GM18519 (cell line): Measurements from ENCODE around the gene CRTC3.
"Not testable (repeated sequence)": the region's sequence is repeated elsewhere in the genome, so short reads cannot be mapped to it uniquely, and the experiment has no call there.

Experiments
- ATAC-seq: cut with Tn5 transposase; IDR thresholded peaks from one replicate; pipeline ENCODE4 v1.9.1; 2021; ENCODE audit warnings: mild to moderate bottlenecking, moderate library complexity; ENCODE audit not compliant: unreplicated experiment, low FRiP score

Gene CRTC3

DNA sequence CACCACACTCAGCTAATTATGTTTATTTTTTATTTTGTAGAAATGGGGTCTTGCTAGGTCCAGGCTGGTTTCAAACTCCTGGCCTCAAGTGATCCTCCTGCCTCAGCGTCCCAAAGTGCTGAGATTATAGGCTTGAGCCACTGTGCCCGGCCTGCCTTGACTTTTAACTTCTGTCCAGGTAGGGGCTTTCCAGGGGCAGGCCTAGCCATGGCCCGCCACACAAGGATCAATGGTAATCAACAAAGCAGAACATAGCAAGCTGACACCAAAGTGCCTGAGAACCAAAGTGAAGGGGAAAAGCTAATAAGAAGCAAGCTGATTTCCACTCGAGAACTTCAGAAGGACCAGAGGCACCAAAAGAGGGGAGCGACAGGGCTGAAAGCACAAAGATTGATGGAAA, 9.4 kb upstream of the CRTC3 start:
- ATAC-seq = no peak

DNA sequence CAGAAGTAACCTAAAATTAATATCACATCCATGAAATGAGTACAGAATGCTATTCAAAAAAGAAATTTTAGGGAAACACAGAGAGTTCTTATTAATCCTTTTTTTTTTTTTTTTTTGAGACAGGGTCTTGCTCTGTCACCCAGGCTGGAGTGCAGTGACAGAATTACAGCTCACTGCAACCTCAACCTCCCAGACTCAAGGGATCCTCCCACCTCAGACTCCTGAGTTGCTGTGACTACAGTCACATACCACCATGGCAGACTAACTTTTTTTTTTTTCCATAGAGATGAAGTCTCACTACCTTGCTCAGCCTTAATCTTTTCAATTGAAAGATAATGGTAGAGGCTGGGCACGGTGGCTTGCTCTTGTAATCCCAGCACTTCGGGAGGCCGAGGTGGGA, 6.3 kb upstream of the CRTC3 start:
- ATAC-seq = no peak

DNA sequence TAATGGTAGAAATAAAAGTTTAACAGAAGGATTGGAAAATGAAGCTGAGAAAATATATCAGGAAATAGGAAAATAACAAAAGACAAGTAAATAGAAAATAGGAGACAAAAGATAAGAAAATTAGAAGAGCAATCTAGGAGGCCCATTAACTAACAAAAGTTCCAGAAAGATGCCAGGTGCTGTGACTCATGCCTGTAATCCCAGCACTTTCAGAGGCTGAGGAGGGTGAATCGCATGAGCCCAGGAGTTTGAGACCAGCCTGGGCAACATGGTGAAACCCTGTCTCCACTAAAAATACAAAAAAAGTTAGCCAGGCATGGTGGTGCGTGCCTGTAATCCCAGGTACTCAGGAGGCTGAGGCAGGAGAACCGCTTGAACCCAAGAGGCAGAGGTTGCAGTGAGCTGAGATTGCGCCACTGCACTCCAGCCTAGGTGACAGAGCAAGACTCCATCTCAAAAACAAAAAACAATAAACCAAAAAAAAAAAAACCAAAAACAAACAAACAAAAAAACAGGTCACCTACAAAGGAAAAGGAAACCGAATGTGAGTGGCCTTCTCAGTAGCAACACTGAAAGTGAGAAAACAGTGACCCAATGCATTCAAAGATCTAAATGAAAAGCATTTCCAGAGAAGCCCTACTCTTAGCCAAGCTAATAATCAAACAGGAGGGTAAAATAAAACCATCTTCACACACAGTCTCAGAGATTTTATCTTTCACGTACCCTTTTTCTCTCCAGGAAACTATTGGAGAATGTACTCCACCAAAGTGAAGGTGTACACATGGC, 5.5 kb upstream of the CRTC3 start:
- not testable (repeated sequence) for ATAC-seq

DNA sequence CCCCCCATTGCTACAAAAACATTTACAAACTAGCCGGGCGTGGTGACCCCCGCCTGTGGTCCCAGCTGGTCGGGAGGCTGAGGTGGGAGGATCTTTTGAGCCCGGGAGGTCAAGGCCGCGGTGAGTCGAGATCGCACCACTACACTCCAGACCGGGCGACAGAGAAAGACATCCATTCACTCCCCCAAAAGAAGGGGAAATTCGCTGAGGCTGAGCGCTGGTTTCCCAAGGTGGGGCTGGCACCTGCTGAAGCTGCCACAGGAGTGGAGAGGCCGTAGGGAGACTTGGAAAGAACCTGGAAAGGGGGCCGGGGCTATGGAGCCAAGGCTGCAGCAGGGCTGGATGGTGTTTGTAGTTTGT, 732 bp upstream of the CRTC3 start:
- no peak for ATAC-seq

DNA sequence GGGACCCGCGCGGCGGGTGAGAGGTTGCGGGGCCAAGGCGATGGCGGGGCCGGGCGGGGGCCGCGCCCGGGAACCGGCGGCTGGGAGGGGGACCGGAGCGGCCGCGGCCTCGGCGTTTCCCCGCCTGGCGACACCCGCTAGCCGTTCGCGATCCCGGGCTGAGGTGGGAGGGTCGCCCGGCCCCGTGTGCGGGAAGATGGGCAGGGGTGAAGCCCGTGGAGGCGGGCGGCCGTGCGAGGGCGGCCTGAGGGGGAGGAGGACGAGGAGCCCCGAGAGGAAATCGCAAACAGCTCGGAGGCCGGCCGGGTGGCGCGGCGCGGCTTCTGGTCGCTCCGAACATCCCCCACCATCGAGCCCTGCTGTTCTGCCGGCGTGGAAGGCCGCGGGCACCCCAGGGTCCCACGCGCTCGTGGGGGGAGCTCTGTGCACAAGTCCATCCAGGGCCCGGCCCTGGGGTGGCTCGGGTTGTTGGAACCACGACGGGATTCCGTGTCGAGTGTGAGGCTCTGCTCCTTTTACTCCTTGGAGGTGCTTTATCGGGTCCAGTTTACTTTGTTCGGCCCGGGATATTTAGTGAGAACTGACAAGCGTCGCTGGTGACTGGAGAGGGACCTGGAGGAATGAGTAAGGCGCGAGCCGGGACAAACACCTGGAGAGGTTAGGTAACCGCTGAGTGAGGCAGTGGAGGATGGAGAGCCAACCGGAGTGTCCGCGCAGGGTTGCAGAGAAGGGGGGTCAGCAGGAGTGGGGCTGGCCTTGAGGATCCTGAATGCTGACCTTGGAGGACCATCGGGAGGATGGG, 728 bp downstream of the CRTC3 start:
- peak; percentile 17 for ATAC-seq

DNA sequence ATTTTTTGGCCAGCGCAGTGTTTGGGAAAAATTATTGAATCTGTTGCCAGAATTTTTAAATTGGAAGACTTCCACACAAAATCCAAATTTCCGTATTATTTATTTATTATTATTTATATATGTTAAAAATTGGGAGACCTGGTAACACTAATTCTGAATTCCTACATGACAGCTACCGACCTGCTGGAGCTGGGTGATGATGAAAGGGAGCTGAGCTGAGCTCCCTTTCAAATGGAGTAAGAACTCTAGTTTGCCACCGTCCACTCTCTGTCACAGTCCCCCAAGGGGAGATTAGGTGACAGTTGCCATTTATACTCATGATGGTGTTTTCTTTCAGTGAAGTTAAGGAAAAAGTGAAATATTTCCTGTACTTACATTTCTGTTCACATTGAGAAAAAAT, 1.4 kb downstream of the CRTC3 start:
- no peak for ATAC-seq

DNA sequence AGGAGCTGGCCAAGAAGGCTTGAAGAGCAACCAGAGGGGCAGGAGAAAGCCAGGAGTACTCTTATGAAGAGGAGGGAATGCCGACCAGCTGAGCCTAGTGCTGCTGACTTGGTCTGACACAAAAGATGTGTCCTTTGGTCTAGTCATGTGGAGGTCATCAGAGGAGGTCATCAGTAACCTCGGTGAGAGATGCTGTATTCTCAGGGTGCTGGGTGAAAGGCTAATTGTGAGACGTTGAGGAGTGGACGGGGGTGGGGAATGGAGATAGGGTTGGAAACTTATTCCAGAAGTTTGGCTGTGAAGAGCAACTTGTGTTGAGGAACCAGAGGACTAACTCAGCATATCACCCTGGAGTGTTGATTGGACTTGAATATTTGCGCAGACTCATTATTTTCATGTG, 5.5 kb downstream of the CRTC3 start:
- no peak for ATAC-seq

DNA sequence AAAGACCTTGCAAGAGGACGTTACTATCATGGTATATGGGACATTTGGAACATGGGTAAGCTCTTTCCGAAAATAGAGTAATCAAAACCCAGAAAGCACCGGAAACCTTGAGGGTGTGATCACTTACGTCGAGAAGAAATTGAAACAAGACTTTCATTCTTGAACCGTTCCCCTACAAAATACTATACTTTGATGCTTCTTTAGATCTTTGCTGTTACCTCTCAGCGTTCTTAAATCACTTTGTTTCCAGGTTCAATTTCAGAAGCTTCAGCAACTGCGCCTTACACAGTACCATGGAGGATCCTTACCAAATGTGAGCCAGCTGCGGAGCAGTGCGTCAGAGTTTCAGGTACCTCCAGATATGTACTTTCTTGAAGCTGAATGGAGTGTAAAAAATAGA, 10.1 kb downstream of the CRTC3 start:
- ATAC-seq = no peak

DNA sequence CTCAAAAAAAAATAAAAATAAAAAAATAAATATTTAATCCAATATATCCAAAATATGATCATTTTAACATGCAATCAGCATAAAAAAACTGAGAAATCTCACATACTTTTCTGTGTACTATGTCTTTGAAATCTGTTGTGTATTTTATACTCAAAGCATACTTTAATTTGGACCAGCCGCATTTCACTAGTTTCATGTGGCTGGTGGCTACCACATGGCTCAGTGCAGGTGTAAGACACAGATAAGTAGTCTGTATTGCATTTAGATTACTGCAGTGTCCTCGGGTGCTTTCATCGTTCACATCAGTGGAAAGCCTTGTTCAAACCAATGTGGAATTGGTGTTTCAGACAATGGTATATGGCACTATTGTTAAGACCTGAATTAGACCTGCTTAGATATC, 11.0 kb downstream of the CRTC3 start:
- ATAC-seq = no peak

DNA sequence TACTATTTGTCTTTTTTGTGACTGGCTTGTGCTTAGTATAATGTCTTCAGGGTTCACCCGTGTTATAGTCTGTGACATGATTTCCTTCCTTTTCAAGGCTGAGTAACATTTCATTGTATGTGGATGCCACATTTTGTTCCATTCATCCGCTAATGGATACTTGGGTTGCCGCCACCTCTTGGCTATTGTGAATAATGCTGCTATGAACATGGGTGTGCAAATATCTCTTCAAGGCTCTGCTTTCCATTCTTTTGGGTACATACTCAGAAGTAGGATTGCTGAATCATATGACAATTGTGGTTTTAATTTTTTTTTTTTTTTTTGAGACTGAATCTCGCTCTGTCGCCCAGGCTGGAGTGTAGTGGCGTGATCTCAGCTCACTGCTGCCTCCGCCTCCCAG, 15.4 kb downstream of the CRTC3 start:
- no peak for ATAC-seq

DNA sequence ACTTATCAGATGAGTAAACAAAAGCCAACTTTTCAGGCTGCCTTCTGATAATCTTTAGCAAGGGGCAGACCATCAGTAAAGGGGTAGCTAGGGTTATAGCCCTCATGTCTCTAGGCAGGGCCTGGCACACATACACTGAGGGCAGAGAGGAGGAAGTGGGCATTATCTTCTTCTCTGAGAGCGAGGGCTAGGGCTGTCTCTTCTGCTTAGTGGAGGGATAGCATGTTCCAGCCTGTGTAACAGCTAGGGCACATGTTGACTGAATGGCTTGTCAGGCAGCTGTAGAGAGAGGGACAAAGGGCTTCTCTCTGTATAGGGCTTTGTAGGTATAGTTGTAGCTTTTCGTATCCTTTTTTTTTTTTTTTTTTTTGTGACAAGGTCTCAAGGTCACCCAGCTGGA, 17.8 kb downstream of the CRTC3 start:
- ATAC-seq = no peak

DNA sequence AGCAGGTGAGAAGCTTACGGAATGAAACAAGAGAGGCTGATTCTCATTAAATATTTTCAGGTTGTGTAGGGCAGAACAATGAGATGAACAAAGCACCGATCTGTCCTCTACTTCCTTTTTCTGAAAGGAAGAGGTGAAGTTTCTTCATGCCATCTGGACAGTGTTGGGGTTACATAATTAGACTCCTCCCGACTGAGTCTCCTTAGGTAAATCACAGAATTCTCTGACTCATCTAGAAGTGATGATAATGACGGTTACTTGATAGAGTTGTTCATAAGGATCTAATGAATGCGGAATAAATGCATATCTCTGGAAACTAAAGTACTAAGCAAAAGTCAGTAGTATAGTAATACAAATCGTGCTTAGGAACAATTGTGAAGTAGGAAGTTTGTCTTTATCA, 21.2 kb downstream of the CRTC3 start:
- no peak for ATAC-seq

DNA sequence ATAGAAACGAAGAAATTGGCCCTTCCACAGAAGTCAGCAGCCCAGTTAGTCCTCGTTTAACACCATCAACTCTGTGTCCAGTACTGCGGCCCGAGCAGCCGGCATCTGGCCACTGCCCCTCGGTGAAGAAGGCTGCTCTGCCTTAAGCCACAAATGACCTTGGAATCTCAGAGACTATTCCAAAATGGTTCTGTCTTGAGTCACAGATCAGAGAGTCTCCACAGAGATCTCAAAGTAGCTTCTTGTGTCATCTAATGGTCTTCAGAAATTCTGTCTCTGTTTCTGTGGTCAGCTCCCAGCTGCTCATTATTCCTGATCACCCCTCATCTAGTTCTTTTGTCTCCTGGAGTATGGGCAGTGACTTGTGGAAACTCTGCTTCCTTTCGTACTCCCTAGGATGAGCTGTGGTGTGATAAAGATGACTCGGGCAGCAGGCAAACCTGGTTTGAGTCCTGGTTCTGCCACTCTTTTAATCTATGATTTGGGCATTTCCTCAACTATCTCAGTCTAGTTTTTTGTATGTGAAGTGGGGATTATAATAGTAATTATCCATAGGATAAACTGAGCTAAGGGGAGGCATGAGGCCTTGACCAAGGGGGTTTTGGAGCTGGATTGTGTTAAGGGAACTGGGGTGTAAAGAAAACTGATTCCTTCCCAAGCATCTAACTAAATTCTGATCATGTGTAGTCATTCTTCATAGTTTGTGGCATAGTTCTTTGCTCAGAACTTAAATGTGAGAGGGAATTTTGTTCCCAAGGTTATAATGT, 22.6 kb downstream of the CRTC3 start:
- no peak for ATAC-seq

DNA sequence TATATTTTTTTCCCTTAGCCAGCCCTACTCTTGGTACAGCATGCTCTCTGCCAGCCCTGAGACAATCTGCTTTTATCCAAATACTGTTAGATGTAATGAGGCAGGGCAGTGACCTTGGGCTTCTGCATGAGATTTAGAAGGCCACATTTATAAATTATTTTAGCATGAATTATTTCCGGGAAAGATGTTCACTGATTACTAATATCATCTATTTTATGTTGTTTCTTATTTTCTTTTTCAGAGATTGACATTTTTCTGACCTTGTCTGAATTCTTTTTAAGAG, 23.1 kb downstream of the CRTC3 start:
- ATAC-seq = no peak

DNA sequence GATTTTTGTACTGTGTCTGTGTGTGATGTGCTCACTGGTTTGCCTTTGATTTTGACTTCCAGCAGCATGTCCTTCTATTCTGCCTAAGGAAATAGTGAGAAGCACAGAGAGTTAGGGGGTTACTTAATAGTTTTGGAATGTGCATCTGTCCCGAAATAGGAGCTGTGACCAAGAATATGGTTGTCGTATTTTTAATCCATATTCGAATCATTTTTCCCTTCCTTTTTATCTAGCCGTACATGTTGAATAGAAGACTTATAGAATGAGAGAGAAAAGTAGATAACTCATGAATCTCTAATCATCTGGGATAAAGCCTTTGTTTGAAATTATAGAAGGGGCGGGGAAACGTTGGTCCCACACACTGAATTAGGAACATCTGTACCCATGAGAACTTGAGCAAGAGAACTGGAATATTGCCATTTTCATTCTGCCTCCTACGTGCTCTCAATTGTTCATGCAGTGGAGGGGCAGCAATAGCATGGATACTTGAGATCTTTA, 23.6 kb downstream of the CRTC3 start:
- ATAC-seq = no peak

DNA sequence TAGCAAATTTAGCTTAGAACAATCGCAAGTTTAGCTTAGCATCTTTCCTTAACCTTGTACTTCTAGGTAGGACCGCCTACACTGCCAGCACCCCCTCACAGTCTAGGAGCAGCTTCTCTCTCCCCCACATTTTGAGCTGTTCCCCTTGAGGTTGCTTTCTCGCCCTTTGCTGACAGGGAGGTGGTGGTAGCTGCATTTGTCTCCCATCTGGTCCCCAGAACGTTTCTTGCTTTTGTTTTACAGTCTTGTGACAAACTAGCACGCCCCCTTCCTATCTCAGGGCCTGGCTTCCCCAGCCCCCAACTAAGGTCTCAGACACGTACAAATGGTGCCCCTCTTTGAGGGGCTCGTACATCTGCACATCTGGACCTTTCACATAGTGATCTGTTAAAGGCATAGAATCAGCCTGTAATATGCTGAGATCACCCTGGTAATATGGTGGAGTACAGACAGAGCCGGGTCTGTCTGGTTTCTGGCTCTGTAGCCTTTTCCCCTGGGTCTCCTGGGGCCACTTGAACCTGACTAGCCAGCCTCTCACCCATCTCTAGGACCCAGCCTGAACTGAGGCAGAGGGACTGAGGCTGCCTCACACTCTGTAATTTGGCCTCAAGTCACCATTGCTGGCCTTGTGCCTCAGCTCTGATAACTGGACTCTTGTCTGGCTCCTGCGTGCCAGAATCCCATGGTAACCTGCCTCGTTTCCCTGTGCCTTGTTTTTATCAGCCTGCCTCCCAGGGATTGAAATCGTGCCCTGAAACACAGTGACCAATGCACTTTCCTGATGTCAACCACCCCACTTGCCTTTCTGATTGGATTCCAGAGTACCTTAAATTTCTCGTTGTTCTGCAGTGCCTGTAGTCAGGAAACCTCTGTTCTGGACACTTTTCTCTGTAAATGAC, 27.7 kb downstream of the CRTC3 start:
- ATAC-seq = no peak

DNA sequence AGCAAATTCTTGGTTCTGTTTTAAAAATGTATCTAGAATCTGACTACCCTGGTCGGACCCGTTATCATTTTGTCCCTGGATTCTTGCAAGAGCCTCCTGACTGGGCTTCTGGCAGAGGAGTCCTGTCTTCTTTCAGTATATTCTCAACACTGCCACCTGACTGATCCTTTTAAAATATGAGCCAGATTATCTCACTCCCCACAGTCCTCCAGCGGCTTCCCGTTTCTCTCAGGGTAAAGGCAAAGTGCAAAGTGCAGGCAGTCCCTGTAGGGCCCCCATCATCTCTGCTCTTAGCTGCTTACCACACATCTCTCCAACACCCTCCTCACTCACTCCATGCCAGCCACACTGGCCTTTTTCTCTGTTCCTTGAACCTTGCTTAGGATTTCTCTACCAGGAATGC, 28.4 kb downstream of the CRTC3 start:
- no peak for ATAC-seq

DNA sequence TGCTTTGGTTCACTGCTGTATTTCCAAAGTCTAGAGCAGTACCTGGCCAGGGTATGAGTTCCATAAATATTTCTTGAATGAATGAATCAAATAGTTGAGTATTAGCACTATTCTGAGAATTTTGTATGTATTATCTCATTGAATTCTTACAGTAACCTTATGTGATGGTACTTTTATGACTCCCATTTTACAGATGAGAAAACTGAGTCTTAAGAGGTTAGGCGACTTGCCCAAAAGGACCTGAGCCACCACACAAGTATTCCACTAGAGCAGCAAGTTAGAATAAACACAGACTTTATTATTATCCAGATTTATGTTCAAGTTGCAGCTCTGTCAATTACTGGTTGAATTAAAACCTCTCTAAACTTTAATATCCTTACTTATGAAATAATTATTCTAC, 29.4 kb downstream of the CRTC3 start:
- no peak for ATAC-seq

DNA sequence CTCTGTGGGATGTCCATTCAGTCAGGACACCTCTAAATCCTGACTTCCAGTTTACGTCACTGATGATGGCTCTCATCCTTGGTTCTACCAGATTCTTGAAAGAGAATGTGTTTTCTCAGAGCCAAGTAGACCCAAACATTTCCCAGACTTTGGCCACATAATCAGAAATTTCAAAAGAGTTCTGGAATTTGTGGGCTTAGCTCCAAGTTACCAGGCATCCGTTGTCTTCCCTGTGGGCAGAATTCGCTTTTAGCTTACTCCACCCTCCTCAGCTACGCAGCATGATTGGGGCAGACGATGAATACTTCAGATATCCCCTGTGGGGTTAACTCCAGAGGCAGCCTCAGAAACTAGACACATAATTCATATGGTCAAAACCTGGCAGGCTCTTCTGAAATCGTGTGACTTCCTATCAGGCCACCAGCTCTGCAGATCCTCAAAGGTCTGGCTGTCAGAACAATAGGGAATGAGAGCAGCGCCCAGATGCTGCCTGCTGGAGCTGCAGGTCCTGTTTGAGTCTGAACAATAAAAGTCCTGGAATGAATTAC, 30.6 kb downstream of the CRTC3 start:
- ATAC-seq = no peak
